IPS DF 19.7 (cell line): ENCODE measurements around the gene PTPN1.
"Not testable (repeated sequence)": the region's sequence is repeated elsewhere in the genome, so short reads cannot be mapped to it uniquely, and the experiment has no call there.

Experiments
- DNase-seq: peaks from one replicate; pipeline ENCODE4 v3.0.0-alpha.2; 2013; ENCODE audit warnings: low read depth, low spot score

The PTPN1 gene

DNA sequence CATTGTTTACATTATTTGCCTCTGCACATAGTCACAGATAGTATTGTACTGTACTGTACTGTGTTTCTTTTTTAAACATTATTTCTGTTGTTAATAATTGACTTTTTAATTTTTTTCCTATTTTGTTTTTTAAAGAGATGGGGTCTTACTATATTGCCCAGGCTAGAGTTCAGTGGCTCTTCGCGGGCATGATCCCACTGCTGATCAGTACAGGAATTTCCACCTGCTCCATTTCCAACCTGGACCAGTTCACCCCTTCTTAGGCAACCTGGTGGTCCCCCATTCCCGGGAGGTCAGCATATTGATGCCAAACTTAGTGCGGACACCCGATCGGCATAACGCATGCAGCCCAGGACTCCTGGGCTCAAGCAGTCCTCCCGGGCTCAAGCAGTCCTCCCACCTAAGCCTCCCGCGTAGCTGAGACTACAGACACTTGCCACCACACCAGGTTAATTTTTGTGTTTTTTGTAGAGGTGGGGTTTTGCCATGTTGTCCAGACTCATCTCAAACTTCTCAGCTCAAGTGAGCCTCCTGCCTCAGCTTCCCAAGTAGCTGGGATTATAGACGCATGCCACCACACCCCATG, 47.5 kb downstream of the PTPN1 start:
- no peak for DNase-seq

DNA sequence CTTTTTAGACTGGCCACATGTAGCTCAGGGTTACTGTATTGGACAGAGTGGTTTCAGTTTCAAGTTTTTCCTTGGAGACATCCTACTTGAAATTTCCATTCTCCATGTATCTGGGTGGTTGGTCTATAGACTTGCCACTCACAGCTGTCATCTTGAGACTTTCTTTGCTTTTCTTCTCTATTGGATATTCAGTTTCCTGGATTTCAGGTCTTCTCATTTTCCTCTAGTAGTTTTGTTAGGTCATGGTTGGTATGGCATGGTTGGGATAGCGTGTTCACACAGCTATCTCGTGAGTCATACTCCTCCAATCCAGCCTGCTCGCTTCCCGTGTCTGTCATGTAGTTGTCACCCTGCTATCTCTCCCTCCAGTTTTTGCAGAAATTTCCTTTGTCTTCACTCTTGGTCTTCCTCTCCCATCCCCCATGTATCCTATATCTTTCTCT, 48.3 kb downstream of the PTPN1 start:
- DNase-seq: no peak

DNA sequence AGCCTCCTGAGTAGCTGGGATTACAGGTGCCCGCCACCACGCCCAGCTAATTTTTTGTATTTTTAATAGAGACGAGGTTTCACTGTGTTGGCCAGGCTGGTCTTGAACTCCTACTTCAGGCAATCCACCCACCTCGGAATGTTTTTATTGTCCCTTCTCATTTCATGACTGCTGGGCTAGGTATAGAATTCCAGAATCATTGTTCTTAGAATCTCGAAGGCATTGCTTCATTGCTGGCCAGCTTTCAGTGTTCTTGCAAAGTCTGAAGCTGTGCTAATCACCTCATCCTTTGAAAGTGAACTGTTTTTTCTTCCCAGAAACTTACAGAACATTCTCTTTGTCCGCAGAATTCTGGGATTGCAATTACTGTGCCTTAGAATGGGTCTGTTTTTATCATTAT, 49.0 kb downstream of the PTPN1 start:
- DNase-seq: no peak

DNA sequence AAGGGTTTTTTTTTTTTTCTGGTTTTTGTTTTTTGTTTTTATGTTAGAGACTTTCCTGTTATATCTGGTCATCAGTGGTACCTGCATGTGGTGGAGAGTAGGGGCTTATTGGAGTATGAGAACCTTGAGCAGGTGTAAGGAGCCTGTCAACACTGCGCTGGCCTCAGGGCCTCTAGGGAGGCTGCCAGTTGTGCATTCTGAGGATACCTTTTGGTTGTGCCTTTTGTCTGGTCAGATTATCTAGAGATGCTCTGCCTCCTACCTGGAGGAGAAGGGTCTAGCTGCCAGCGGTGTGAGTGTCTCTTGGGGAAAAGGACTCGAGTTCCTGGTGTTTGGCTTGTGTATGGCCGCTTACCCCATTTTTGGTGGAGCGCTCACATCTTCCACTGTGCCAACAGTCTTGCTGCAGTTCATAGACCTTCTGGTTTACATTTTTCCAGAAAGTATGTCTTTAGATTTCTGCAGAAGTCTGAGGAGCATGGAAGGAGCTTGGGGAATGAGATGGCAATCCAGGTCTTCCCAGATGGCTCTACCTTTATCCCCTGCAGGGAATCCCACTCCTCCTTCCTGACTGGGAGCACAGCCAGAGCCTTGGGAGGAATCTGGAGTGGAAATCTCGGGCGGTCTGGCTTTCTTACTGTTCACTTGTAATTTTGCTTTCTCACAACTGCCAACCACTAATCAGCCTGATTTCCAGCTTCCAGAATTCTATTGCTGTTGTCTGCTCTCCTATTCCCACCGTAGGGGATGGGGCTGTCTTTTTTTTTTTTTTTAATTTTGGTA, 49.9 kb downstream of the PTPN1 start:
- DNase-seq: no peak

DNA sequence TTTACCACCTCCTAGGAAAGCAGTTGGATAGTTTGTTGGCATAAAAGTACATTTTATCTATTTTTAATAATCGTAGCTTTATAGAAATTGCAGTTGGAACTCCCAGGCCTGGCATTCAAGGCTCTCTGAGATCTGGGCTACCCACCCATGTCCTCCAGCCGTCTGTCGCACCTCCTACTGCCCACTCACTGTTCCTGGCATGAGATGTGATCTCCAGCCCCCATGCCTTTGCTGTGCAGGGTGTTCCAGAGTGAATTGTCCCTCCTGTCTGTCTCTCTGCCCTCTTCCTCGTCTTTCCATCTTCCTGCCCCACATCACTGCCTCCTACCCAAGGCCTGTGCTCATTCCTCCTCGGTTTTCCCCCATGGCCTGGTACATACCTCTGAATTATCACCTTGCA, 50.7 kb downstream of the PTPN1 start:
- no peak for DNase-seq

DNA sequence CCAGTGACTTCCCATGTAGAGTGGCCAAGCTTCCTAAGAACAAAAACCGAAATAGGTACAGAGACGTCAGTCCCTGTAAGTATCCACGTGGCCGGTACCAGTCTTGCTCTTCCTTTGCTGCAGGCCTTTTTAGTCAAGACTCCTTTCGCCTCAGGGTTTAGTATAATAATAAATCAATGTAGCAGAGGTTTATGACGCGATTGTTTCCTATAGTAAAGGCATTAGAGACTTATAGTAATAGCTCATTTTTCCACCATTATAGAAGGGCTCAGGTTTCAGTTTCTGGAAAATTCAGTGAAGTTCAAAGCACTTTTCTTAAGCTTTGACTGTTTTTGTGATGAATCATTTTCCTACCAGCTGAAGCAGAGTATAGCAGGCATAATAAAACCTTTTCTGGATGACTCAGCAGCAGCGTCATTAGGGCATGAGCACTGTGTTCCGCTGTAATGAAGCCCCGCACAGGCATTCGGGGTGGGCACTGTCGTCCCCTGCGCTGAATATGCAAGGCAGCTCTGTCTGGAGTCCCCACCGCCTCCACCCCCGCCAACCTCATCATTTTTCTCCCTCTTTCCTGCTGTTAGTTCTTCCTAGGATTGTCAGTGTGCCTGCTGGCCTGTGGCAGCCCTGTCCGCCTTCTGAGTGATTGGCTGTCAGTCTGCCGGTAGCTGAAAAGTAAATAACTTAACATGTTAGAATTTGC, 51.3 kb downstream of the PTPN1 start:
- no peak for DNase-seq

DNA sequence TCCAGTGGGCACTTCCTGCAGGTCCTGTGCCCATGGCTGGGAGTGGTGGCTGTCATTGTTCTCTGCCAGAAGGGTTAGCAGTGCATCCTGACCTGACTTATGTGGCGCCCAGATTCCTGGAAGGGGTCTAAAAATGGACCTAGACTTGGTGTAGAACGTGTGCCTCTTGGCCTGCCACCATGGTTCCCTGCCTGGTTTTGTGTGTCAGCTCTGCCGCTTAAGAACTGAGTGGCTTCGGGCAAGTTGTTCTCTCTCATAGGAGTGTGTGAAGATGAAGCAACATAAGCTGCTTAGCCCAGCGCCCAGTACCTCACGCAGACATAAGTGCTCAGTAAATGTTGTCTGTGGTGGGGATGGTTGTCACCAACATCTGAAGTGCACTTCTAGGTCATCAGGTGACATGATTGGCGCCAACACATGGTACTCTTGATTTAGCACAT, 52.1 kb downstream of the PTPN1 start:
- DNase-seq: no peak

DNA sequence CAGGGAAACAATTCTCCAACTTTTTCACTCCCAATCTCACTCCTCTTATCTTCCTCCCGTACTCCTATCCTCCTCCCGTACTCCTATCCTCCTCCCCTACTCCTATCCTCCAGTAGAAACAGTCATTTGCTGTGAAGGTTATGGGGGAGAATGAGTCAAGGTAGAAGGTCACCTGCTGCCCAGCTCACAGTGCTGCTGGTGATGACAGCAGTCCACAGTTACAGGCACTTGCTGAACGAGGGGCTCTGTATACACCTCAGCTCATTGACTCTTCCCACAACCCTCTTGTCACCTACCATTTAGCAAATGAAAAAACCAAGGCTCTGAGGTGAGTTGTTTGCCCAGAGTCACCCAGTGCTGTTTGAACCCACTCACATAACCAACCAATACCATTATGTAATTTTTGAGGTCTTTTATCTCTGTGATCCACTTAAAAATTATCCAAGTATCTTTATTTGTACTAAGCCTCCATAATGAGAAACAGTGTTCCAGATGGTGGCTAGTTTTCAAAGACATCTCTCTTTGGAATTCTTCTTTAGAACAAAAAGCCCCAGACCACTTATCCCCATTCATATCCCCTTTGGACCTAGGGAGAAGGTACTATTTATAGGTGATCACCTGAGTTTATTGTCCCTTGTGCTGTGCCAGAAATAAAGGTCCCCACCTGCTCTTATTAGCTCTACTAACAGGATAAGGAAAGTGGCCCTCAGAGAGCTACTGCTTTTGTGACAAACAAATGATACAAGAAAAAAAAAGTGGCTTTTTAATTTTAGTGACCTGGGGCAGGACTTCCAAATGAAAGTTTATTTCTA, 53.2 kb downstream of the PTPN1 start:
- no peak for DNase-seq

DNA sequence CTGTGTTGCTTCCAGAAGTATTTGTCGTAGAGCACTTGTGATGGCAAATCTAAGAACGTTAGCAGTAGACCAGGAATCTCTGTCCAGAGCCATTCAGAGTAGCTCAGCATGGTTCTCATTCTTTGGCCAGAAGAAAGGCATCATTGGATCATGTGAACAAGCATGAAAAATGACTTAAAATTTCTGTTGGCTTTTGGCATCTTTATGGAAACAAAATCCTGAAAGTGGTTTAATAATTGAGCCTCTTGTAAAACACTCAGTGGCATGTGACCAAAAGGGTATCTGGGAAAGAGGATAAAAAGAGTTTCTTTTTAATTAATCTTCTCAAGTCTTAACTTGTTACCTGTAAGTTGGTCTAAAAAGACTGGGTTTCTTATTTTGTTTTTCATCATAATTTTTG, 55.2 kb downstream of the PTPN1 start:
- no peak for DNase-seq

DNA sequence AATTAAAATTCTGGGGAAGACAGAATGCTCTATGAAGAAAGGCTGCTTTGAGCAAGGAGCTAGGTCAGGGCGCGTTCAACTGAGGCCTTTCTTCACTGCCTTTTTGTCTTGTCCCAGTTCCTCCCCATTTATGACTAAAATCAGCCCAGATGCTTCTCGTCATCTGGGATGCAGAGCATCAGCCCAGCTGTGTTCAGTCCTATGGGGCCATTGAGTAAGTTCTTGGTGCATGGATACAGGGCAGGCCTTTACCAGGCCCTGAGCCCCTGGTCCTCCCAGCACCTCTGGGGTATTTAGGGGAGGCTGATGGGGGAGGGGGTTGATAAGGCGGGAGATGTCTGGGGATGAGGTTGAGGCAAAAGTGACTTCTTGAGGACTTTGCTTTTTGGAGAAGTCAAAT, 55.7 kb downstream of the PTPN1 start:
- DNase-seq: no peak

DNA sequence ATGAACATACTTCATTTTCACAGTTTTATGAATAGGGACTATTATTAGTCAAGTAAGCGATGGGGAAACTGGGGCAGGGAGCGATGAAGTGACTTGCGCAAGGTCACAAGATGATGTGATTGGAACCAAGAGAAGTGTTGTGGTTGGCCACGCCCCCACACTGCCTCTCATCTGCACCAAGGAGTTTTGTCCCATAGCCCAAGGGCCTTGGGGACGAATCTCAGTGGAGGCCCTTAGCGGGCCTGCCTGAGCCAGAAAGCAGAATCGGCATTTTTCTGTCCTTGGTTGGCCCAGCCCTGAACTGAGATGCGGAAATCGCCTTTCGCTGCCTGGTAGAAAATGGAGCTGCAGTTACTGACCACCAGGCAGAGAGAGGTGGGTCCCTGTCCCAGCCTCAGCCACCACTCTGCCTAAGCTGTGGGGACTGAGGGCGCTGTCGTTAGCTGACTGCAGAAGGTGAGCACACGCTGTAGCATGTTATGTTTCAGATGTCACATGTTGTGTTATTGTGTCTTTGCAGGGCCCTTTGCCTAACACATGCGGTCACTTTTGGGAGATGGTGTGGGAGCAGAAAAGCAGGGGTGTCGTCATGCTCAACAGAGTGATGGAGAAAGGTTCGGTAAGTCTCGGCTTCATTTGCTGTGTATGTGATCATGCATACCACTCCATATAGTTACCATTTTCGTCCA, 57.8 kb downstream of the PTPN1 start:
- no peak for DNase-seq

DNA sequence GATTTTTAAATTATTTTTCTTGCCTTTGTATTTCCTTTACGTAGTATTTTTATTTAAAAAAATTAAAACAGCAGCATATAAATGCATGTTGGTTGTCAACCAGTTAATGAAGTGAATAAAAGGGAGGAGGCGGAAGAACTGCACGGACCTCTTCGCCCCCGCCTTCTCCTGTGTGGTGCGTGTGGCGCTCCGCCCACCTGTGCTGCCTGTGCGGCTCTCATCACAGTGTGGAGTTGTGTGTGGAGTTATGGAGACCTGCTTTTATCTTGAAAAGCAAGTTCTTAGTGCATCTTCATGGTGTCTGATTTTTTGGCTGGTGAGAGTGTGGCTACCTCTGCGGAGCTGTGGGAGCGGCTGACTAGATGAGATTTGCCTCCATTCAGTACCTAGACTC, 58.4 kb downstream of the PTPN1 start:
- no peak for DNase-seq

DNA sequence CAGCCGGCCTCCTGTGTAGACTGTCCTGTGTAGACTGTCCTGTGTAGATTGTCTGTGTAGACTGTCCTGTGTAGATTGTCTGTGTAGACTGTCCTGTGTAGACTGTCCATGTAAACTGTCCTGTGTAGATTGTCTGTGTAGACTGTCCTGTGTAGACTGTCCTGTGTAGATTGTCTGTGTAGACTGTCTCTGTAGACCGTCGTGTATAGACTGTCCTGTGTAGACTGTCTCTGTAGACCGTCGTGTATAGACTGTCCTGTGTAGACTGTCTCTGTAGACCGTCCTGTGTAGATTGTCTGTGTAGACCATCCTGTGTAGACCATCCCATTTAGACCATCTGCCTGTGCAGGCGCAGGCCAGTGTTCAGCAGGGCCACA, 59.3 kb downstream of the PTPN1 start:
- not testable (repeated sequence) for DNase-seq

DNA sequence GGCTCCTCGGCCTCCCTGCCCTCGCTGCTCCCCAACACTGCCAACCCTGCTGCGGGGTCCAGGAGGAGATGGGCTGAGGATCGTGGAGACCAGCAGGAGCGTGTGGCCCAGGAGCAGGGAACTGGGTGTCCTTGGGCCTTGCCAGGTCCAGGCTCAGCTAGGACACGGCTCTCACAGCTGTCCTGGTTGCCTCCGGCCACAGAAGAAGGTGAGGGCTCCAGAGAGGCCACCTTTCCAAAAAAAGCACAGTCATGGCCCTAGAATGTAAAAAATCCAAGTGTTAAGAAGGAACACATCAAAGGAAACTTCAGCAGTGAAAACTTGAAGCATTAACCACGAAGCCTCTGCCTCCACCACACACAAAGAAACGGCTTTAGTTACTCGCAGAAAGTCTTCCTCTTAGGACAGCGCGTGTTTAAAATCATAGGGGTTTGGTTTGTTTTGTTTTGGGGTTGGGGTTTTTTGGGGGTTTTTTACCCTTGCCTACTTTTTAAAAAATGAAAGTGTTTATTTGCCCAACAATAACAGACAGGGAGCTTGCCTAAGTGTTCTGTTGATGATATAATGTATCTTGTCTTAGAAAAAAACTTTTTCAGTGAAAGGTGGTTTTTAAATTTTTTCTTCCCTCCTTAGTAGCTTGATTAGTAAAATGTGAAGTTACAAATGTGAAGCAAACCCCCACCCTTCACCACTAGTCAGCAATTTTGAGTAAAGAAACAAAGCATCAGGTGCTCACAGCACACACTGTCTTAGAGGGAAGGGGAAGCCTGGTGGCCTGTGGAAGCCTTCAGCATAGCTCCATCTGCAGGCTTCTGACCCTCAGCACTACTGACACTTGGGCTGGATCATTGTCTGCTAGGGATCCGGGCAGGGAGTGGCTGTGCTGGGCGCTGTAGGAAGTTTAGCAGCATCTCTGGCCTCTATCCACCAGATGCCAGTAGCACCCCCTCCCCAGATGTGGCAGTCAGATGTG, 60.0 kb downstream of the PTPN1 start:
- DNase-seq: no peak

DNA sequence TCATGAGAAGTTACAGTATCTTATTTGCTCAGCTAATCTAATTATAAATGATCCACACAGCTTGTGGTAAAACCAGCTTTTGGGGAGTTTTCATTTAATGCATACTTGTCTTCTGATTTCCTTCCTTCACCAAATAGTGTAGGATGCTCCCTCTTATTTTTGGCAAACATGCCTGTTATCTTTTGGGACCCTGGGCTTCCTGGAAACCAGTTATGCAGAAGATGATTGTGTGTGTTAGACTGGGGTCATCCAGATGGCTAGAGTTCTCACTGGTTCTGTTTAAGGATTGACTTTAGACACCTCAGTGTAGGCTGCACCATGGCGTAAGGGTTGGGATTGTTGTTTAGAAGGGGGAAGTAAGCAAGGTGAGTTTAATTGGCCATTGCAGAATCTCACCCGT, 61.3 kb downstream of the PTPN1 start:
- DNase-seq: no peak

DNA sequence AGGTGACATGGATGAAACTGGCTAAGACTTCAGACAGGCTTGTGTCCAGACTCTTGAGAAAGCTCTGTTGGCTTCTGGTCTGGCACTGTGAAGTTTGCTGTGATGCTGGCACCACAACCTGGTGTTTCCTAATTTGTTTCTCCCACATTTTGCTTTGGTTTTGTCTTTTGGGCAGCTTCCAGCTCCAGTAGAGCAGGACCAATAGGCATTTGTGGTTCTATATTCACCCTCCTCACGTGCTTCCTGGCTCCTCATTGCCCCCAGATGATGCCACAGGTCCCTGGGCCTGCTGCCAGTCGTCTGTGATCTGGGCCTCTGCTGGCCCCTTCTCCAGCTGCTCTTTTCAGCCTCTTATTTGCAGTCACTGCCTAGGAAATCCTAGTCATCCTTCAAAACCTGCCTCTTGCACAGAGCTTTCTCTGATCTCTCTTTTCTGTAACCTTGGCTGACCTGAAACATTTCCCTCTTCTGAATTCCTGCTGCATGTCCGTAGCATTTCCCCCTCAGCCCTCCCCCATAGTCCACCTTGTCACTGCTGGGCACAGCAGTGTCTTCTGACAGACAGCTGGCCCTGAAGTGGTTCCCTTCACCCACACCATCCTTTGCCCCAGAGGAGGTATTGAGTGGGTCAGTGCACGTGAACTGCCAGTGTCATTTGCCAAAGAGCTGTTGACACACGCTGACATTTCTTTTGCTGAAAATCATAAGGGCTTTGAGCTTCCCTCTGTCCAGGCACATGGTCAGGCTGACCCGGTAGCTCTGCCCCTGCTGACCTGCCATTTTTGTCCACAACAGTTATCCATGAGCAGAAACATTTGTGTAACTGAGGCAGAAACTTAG, 63.0 kb downstream of the PTPN1 start:
- no peak for DNase-seq

DNA sequence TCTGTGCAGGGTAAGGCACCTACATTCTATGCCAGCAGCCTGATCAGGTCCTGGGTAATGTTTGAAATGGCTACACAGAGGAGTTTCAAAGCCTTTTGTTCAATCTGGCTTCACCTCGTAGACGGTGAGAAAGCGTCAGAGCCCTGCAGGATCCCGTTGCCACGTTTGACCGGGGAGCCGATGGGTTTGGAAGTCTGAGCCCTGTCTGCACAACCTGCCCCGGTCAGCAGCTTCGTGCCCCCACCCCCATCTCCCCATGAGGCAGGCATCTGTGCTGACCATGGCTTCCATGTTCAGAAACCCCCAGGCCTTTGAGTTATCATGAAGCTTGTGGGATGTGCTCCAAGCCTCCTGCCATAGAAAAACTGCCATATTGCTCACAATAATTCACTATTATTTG, 63.9 kb downstream of the PTPN1 start:
- no peak for DNase-seq

DNA sequence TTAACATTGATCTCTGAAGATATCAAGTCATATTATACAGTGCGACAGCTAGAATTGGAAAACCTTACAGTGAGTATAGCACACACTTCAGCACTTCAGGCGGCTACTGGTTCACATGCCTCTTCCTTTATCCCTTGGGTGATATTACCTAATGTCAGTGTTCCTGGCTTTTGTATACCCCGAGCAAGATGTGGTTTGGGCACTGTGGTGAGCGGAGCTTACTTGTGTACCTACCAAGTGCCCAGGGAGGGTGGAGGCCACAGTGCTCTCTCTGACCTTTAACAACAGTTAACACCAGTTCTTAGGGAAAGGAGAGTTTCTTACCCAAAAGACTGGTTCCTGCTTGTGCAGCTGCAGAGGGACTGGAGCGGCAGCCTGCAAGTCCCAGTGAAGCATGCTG, 64.4 kb downstream of the PTPN1 start:
- DNase-seq: no peak
